Inflammatory macrophage treated with lipopolysaccharide for 1 hour (primary cell): ENCODE results near the gene PTPRQ.
"Not testable (repeated sequence)": the region's sequence is repeated elsewhere in the genome, so short reads cannot be mapped to it uniquely, and the experiment has no call there.

Experiments used
- DNase-seq, 2 donors: peaks; one replicate each; pipeline ENCODE4 v3.0.0-alpha.2; 2020 to 2022

PTPRQ gene

GRCh38 chr12:80477521-80478145, 33.6 kb downstream of the PTPRQ start:
- not testable (repeated sequence) for DNase-seq

DNA sequence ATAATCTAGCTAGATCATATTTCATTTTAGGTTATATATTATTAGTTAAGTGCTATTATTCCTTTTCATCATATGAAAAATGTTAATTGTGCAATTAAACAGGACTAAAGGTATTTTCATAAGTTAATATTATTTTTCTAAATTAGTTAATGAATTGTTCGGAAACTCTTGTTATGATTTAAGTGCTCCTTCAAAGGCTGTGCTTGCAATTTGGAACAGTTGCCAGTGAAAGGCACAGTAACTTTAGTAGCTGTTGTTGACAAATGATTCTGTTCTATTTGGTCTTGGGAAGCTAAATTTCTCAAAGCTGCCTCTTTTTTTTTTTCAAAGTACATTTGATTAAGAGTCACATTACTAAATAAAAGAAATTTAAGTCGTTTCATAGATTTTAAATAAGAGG, 40.7 kb downstream of the PTPRQ start:
- DNase-seq: no peak

DNA sequence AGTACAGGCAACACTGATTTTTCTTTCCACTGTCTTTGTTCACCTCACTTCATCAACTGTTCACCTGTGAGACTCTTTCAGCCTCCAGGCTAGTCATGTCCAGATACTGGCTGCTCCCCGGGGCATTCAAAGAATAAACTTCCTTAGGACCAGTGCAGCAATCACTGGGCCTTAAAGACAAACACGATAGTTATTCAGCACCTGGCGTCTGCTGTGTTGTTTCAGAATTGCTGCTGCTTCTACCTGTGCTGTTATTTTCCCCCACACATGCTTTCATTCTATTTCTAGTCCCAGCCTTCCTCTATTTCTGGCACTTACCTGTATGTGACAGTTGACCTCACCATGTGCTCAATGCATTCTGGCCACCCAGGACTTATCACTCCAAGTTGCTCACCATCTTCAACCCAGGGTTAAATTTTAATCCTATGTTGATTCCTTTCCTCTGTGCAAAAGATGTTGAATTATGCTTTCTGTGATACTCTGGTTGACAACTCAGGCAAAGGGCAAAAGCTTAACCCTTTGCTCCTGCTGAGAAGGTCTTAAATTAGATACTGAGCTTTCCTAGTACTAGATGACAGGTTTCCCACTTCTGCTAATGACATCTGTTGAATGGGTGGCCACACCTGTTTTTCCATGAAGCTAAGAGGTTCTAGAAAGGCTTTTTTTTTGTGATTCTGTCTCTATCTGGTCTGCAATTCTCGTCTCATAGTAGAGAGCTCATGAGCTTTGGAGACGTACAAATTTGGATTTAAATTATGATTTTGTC, 41.4 kb downstream of the PTPRQ start:
- DNase-seq: no peak

GRCh38 chr12:80490329-80490728, 46.3 kb downstream of the PTPRQ start:
- no peak for DNase-seq

GRCh38 chr12:80491166-80491565, 47.1 kb downstream of the PTPRQ start:
- DNase-seq: no peak

- DNase-seq: no peak
These were observed 49.4 kb downstream of the PTPRQ start for GRCh38 chr12:80493466-80493865.

GRCh38 chr12:80494836-80495235, 50.8 kb downstream of the PTPRQ start:
- DNase-seq: no peak

DNA sequence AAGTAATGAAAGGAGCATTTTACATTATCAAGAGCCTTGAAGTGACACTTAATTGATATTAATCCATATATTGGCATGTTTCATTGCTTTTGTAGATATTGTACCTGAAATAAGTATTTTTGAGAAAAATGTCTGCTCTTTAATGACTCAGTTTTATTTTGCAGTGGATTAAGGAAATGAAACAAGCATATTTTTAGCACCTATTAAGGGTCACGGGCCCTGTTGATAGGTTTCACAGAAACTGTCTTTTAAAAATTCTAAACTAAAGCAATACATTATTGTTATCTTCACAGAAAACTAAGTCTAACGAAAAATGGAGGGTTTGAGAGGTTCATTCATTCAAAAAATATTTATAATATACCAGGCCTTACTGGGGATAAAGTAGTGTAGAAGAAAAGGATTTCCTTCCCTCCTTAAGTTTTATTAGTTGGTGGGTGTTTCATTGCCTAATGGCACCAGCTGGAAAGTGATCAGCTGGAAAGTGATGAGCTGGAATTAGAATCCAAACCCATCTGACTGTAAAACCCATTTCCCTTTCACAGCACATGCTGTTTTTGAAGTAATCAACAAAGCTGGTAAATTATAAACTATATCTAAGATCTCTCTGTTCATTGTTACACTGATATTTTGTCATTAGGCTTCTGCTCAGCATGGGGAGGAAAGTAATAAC, 54.2 kb downstream of the PTPRQ start:
- DNase-seq: no peak

GRCh38 chr12:80504389-80505163, 60.5 kb downstream of the PTPRQ start:
- no peak for DNase-seq

GRCh38 chr12:80509781-80510556, 65.9 kb downstream of the PTPRQ start:
- DNase-seq: no peak

GRCh38 chr12:80512781-80513180, 68.7 kb downstream of the PTPRQ start:
- no peak for DNase-seq

- no peak for DNase-seq
These were observed 69.2 kb downstream of the PTPRQ start for GRCh38 chr12:80513211-80513610.

DNA sequence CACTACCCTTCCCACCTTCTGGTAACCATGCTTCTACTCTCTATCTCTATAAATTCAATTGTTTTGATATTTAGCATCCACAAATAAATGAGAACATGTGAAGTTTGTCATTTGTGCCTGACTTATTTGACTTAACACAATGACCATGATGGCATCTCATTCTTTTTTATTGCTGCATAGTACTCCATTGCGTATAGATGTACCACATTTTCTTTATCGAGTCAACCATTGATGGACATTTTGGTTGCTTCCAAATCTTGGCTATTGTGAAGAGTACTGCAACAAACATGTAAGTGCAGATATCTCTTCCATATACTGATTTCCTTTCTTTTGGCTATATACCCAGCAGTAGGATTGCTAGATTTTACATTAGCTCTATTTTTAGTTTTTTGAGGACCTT, 73.6 kb downstream of the PTPRQ start:
- DNase-seq: no peak

DNA sequence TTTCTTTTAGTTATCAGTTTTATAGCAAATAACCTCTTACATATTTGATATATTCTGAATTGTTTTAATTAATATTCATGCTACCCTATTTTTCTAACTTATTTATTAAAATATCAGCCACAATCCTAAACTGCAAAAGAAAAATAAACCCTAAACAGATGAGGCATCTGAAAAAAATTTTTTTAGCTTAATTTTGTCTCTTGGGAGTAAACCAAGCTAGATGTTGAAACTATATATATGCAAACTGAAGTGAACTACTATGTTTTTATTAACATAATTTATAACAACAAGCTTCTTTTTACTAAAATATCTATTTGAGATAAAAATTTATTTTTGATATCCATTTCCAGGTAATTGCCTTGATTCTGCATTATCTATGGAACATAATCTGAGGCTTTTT, 87.6 kb downstream of the PTPRQ start:
- no peak for DNase-seq

DNA sequence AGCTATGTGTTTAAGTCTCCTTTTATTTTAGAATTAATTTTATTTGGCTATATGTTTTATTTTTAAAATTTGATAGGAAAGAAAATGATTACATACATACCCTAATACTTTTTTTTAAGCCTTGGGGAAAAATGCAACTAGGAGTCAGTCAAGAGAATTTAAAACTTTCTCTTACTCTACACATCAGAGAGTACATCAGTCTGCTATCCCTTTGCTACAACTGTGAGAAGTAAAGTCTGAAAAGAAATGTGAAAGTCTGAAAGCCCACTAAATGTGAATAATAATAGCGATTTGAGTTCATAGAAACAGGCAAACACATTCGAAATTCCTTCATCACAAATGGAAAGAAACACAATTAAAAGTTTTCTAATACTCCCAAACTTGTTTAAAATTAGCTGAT, 95.0 kb downstream of the PTPRQ start:
- no peak for DNase-seq

DNA sequence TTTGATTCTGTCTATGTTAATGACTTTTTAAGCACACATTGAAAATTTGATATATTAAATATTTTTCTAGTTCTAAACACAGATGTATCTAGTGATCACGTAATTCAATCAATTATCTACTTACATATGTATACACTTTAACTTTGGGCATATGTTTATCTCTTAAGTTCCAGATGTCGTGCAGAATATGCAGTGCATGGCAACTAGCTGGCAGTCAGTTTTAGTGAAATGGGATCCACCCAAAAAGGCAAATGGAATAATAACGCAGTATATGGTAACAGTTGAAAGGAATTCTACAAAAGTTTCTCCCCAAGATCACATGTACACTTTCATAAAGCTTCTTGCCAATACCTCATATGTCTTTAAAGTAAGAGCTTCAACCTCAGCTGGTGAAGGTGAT, 105.3 kb downstream of the PTPRQ start:
- no peak for DNase-seq

- no peak for DNase-seq
These were observed 107.9 kb downstream of the PTPRQ start for GRCh38 chr12:80551897-80552296.

DNA sequence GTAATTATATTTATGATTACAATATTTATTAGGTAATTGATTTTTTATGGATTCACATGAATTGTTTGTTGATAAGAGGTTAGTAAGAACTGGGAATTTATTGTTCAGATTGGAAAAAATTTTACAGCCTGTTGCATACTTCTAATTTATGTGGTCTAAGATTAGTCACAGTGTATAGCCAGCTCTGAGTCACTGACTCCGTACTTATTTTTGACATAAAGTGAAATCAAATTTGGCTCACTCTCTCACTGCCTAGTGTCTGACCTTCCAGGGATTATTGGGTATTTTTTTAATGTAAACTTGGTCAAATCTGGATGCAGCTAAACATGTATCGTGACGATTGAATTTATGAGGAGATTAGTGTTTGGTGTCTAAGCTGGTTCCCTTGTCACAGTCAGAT, 109.3 kb downstream of the PTPRQ start:
- DNase-seq: no peak

DNA sequence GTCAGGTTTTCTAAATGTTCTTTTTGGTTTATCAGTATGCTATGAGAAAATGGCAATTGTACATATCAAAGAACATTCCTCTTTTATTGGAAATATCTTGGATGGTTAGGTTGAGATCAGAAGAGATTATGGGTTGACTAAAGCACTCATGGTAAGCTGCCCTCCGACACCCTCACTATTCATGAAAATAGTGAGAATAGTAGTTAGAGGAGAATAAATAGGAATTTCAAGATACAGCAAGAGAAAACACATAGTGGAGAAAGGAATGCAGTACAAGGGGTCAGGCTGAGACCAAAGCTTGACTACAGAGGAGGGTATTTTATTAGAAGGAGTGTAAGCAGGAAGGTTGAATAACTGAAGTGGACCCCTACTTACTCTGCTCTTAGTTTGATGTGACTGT, 112.5 kb downstream of the PTPRQ start:
- DNase-seq: no peak

DNA sequence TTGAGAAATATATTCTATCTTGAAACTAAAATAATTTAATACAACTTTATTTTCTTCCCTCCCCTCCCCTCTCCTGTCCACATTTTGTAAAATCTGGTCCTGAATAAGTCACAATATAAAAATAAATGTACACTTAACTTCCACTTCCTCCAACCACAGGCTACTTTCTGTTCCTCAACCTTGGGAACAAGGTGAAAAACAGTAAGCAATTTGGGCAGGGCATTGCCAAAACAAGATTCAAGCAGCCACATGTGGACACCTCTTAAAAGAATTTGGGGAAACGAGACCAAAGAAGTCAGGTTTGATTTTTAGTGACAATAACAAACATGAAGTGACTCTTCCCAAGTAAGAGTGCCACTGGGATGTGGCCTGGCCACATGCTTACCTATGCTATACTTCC, 115.7 kb downstream of the PTPRQ start:
- no peak for DNase-seq

DNA sequence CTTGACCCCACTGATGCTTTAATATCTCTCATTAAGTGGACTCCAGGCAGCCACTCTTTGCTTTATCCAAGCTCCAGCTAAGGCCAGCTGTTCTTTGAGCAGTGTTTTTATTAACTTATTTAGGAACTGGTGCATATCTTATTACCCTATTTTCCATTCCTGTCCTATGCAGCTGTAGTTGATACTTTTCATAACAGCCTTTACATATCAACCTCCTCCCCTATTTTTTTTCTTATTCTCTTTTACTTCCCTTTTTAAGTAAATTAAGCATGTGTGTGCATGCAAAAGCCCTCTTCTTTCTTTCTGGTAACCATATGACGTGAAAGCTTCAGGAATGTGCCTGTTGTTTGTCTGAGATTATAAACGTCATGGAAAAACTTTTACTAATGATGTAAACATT, 121.2 kb downstream of the PTPRQ start:
- no peak for DNase-seq

GRCh38 chr12:80567401-80567800, 123.4 kb downstream of the PTPRQ start:
- peak; percentile 1 to 32 for DNase-seq
